Gastroesophageal sphincter (tissue), 4 donors: ENCODE measurements around the gene MSTO1. TPM values are rescaled to one million over a fixed set of nuclear protein-coding genes. Genes with fewer than 3 reads are reported as not detected.

Experiments
- ATAC-seq: fragments of 150-250 bp; one replicate; pipeline ENCODE4 v1.9.1; 2016; ENCODE audit warnings: mild to moderate bottlenecking, moderate library complexity
- H3K27ac ChIP-seq, 4 donors: fragments of 200-600 bp; sonication (generic) in 3 of 4; 1 replicate in 3 of 4; 2 replicates in 1 of 4; pipeline ENCODE4 v1.5.1; 2016 to 2019
- H3K27me3 ChIP-seq: fragments of 200-600 bp; sonication (generic); one replicate; pipeline ENCODE4 v1.5.1; 2019
- H3K36me3 ChIP-seq, 2 donors: fragments of 200-600 bp; sonication (generic); one replicate each; pipeline ENCODE4 v1.5.1; 2019; ENCODE audit warnings: control low read depth in 1 of 2
- H3K4me1 ChIP-seq, 3 donors: fragments of 200-600 bp; sonication (generic); 1 replicate in 2 of 3; 2 replicates in 1 of 3; pipeline ENCODE4 v1.5.1; 2016 to 2019; ENCODE audit warnings: control low read depth in 2 of 3
- H3K4me3 ChIP-seq, 2 donors: fragments of 200-600 bp; sonication (generic); one replicate each; pipeline ENCODE4 v1.5.1; 2019; ENCODE audit warnings: mild to moderate bottlenecking in 1 of 2, moderate library complexity in 1 of 2
- H3K9me3 ChIP-seq, 3 donors: fragments of 200-600 bp; sonication (generic); one replicate each; pipeline ENCODE4 v1.5.1; 2017 to 2019; ENCODE audit warnings: control low read depth in 2 of 3
- EP300 ChIP-seq: sonication (generic); formaldehyde crosslinking; IDR thresholded peaks from one replicate; pipeline ENCODE4 v1.6.1; 2017; ENCODE audit warnings: antibody characterized with exemption, mild to moderate bottlenecking
- POLR2A ChIP-seq, 2 donors: fragments of 450-650 bp; IDR thresholded peaks; one replicate each; pipeline ENCODE4 v1.6.1; 2017; ENCODE audit warnings: antibody characterized with exemption in 2 of 2, mild to moderate bottlenecking in 2 of 2, moderate library complexity in 1 of 2
- POLR2AphosphoS5 ChIP-seq: sonication (generic); formaldehyde crosslinking; IDR thresholded peaks from one replicate; pipeline ENCODE4 v1.6.1; 2017; ENCODE audit warnings: antibody characterized with exemption
- WGBS, 2 donors: methylation state at CpG; one replicate each; pipeline ENCODE4 v1.1.5; 2018; ENCODE audit warnings: low coverage in 1 of 2; 5-methylcytosine and 5-hydroxymethylcytosine counted together
- total RNA-seq, 4 donors: library from RNA; depleted of rRNA; stranded (reverse); fragments of >200 nt; gene quantifications; one replicate each; pipeline ENCODE4 v1.1.0, GENCODE V29; 2016
- TF ChIP-seq, protein P1 (sequence below), 4 experiments: fragments of 200-600 bp in 2 of 4; fragments of 450-650 bp in 2 of 4; sonication (generic) in 1 of 4; IDR thresholded peaks; one replicate each; pipeline ENCODE4 v1.5.1; 2017 to 2019; ENCODE audit warnings: antibody characterized with exemption in 4 of 4, mild to moderate bottlenecking in 2 of 4, moderate library complexity in 2 of 4

Gene MSTO1
- total RNA-seq, 4 donors from 2014 or later: 7.6 to 13.2 (median 8.4) TPM

DNA sequence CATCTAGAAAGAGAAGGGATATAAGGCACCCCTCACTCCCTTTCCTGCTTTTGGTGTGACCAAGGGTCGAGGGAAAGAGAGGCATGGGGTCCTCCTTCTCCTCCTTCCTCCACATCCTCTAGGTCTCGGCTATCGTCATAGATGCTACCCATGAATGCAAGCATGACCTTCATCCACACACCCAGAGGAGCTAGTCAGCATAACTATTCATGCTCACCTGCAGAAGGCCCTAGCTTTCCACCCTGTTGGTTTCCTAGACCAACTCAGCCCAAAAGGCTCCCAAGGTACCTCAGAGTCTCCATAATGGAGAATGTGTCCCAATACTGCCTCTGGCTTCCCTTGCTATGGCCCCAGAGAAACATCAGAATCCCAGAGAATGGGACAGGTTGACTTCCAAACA, 33.2 kb downstream of the MSTO1 start:
- H3K9me3 ChIP-seq: peaks cover 0 to 17% (median 0%) of the 10 kb centered on the region in 3 donors

GRCh38 chr1:155645034-155645598, 35.1 kb downstream of the MSTO1 start:
- no peak overlapping the region for H3K4me3 ChIP-seq
- peaks cover 0 to 17% (median 0%) of the 10 kb centered on the region in 3 donors for H3K9me3 ChIP-seq
- peaks cover 0 to 34% (median 3%) of the 10 kb centered on the region in 3 donors for H3K4me1 ChIP-seq
- H3K27ac ChIP-seq: no peak overlapping the region
- H3K27me3 ChIP-seq: no peaks in the 10 kb centered on the region
- TF ChIP-seq POLR2A (IDR thresholded peaks at IDR 0.05) (no peak), POLR2AphosphoS5 (no peak), EP300 (no peak)
- TF ChIP-seq, protein P1, sequence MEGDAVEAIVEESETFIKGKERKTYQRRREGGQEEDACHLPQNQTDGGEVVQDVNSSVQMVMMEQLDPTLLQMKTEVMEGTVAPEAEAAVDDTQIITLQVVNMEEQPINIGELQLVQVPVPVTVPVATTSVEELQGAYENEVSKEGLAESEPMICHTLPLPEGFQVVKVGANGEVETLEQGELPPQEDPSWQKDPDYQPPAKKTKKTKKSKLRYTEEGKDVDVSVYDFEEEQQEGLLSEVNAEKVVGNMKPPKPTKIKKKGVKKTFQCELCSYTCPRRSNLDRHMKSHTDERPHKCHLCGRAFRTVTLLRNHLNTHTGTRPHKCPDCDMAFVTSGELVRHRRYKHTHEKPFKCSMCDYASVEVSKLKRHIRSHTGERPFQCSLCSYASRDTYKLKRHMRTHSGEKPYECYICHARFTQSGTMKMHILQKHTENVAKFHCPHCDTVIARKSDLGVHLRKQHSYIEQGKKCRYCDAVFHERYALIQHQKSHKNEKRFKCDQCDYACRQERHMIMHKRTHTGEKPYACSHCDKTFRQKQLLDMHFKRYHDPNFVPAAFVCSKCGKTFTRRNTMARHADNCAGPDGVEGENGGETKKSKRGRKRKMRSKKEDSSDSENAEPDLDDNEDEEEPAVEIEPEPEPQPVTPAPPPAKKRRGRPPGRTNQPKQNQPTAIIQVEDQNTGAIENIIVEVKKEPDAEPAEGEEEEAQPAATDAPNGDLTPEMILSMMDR (IDR thresholded peaks at IDR 0.05): no peak
- H3K36me3 ChIP-seq: no peaks in the 10 kb centered on the region
- 53 to 59% methylated on average over 4 of the region's 4 CpGs for WGBS, 2 donors
- ATAC-seq: no peak

More for the DNA sequence above, 33.2 kb downstream of the MSTO1 start:
- WGBS, 2 donors: 100% methylated on average over 1 of the region's 3 CpGs; no CpG with 5 or more reads in 1 of the 2 donors
- Histone ChIP-seq H3K36me3 (no peaks in the 10 kb centered on the region), H3K4me1 (peaks cover 0 to 25% (median 3%) of the 10 kb centered on the region in 3 donors), H3K27me3 (no peaks in the 10 kb centered on the region), H3K4me3 (no peak overlapping the region), H3K27ac (no peak overlapping the region)
- TF ChIP-seq EP300 (no peak), POLR2A (IDR thresholded peaks at IDR 0.05) (no peak), POLR2AphosphoS5 (no peak)
- TF ChIP-seq, protein P1 (IDR thresholded peaks at IDR 0.05): no peak
- no peak for ATAC-seq

- WGBS, 2 donors: 40 to 45% methylated on average over 1 to 6 of the region's 6 CpGs
- Histone ChIP-seq H3K9me3 (peaks cover 0 to 17% (median 0%) of the 10 kb centered on the region in 3 donors), H3K4me3 (no peak overlapping the region), H3K4me1 (peaks cover 0 to 35% (median 3%) of the 10 kb centered on the region in 3 donors), H3K27me3 (no peaks in the 10 kb centered on the region), H3K36me3 (no peaks in the 10 kb centered on the region), H3K27ac (peak overlapping the region in 1 of 4 donors; percentile 8)
- ATAC-seq: no peak
- no peak for TF ChIP-seq POLR2AphosphoS5
- TF ChIP-seq POLR2A (IDR thresholded peaks at IDR 0.05): no peak
- TF ChIP-seq, protein P1 (IDR thresholded peaks at IDR 0.05): no peak
- no peak for TF ChIP-seq EP300
Measured at GRCh38 chr1:155645648-155646047, 35.6 kb downstream of the MSTO1 start.

GRCh38 chr1:155646307-155646706, 36.3 kb downstream of the MSTO1 start:
- Histone ChIP-seq H3K4me1 (peaks cover 0 to 38% (median 3%) of the 10 kb centered on the region in 3 donors), H3K27me3 (no peaks in the 10 kb centered on the region), H3K27ac (no peak overlapping the region), H3K4me3 (no peak overlapping the region), H3K36me3 (no peaks in the 10 kb centered on the region), H3K9me3 (peaks cover 0 to 17% (median 0%) of the 10 kb centered on the region in 3 donors)
- TF ChIP-seq EP300 (no peak), POLR2A (IDR thresholded peaks at IDR 0.05) (no peak), POLR2AphosphoS5 (no peak)
- TF ChIP-seq, protein P1 (IDR thresholded peaks at IDR 0.05): no peak
- WGBS, 2 donors: 70 to 72% methylated on average over 2 of the region's 2 CpGs
- peak; percentile 61 for ATAC-seq
